Measurements from ENCODE around the gene TNNT2. TPM values are rescaled to one million over a fixed set of nuclear protein-coding genes. Genes with fewer than 3 reads are reported as not detected.

Gene TNNT2
- total and polyA plus RNA-seq, 7 donors = 0.52 to 26.6 (median 5.7) TPM

- H3K4me3 ChIP-seq = no peak overlapping the region
- peaks cover 0 to 33% of the 10 kb centered on the region in 2 donors for H3K36me3 ChIP-seq (ENCODE audit: insufficient read depth in 1 of 2, low read depth in 1 of 2)
- intact Hi-C loops (cut with DNase I) = no loop called here
- ATAC-seq (no peak), DNase-seq (no peak)
- no peaks in the 10 kb centered on the region for H3K27me3 ChIP-seq (ENCODE audit: insufficient read depth in 3 of 3, low read length in 2 of 3)
- H3K27ac ChIP-seq = no peak overlapping the region
- H3K9me3 ChIP-seq = no peaks in the 10 kb centered on the region
- no peaks in the 10 kb centered on the region for H3K4me1 ChIP-seq
- WGBS, 3 donors = 63 to 84% (median 71%) methylated on average over 8 of the region's 8 CpGs
- TF ChIP-seq CTCF (IDR thresholded peaks at IDR 0.05) = no peak
These were observed 29.4 kb upstream of the TNNT2 start for GRCh38 chr1:201406831-201407406.

GRCh38 chr1:201405484-201405831, 28.0 kb upstream of the TNNT2 start:
- DNase-seq (no peak), ATAC-seq (peak; percentile 10 to 51 (median 18))
- Histone ChIP-seq H3K36me3 (ENCODE audit: insufficient read depth in 1 of 2, low read depth in 1 of 2) (peaks cover 0 to 18% of the 10 kb centered on the region in 2 donors), H3K27ac (peak overlapping the region; percentile 30), H3K4me3 (no peak overlapping the region), H3K27me3 (ENCODE audit: insufficient read depth in 3 of 3, low read length in 2 of 3) (no peaks in the 10 kb centered on the region), H3K4me1 (no peaks in the 10 kb centered on the region), H3K9me3 (no peaks in the 10 kb centered on the region)
- intact Hi-C loops (cut with DNase I) = no loop called here
- TF ChIP-seq CTCF (IDR thresholded peaks at IDR 0.05) = no peak
- 53 to 59% (median 56%) methylated on average over 10 of the region's 10 CpGs for WGBS, 3 donors

- no peak overlapping the region for H3K4me3 ChIP-seq
- no peaks in the 10 kb centered on the region for H3K9me3 ChIP-seq
- DNase-seq (no peak), ATAC-seq (peak in 2 of 4 donors; percentile 5 to 17)
- H3K4me1 ChIP-seq = no peaks in the 10 kb centered on the region
- intact Hi-C loops (cut with DNase I) = no loop called here
- peaks cover 0 to 1% (median 0%) of the 10 kb centered on the region in 3 donors for H3K27me3 ChIP-seq (ENCODE audit: insufficient read depth in 3 of 3, low read length in 2 of 3)
- TF ChIP-seq CTCF (IDR thresholded peaks at IDR 0.05) = no peak
- 60 to 72% (median 64%) methylated on average over 11 of the region's 11 CpGs for WGBS, 3 donors
- H3K36me3 ChIP-seq (ENCODE audit: insufficient read depth in 1 of 2, low read depth in 1 of 2) = peaks cover 0 to 12% of the 10 kb centered on the region in 2 donors
- H3K27ac ChIP-seq = peak overlapping the region; percentile 30
These were observed 27.4 kb upstream of the TNNT2 start for GRCh38 chr1:201404722-201405483.

GRCh38 chr1:201404055-201404454, 26.6 kb upstream of the TNNT2 start:
- no peak for TF ChIP-seq CTCF (IDR thresholded peaks at IDR 0.05)
- H3K4me1 ChIP-seq = no peaks in the 10 kb centered on the region
- peaks cover 0 to 8% of the 10 kb centered on the region in 2 donors for H3K36me3 ChIP-seq (ENCODE audit: insufficient read depth in 1 of 2, low read depth in 1 of 2)
- H3K9me3 ChIP-seq = no peaks in the 10 kb centered on the region
- no peak for ATAC-seq
- WGBS, 3 donors = 36 to 37% (median 36%) methylated on average over 7 of the region's 7 CpGs
- peaks cover 0 to 10% (median 0%) of the 10 kb centered on the region in 3 donors for H3K27me3 ChIP-seq (ENCODE audit: insufficient read depth in 3 of 3, low read length in 2 of 3)
- no peak overlapping the region for H3K4me3 ChIP-seq
- no peak for DNase-seq
- intact Hi-C loops (cut with DNase I) = no loop called here
- peak overlapping the region; percentile 36 for H3K27ac ChIP-seq
